Upper lobe of left lung (tissue), 4 donors: ENCODE data around the gene FTL.

Source experiments
- EP300 ChIP-seq, 4 donors: sonication (generic); formaldehyde crosslinking; IDR thresholded peaks; one replicate each; pipeline ENCODE4 v1.5.1; 2017; ENCODE audit warnings: antibody characterized with exemption in 4 of 4, control low read depth in 2 of 4
- POLR2A ChIP-seq, 4 donors: fragments of 450-650 bp; IDR thresholded peaks; one replicate each; pipeline ENCODE4 v1.5.1; 2016 to 2017; ENCODE audit warnings: antibody characterized with exemption in 4 of 4, mild to moderate bottlenecking in 2 of 4
- POLR2AphosphoS5 ChIP-seq, 2 donors: sonication (generic); formaldehyde crosslinking; IDR thresholded peaks; one replicate each; pipeline ENCODE4 v1.5.1; 2017; ENCODE audit warnings: antibody characterized with exemption in 2 of 2
- TF ChIP-seq, protein P1 (sequence below), 6 experiments: fragments of 450-650 bp in 4 of 6; fragments of 200-600 bp in 2 of 6; sonication (generic) in 2 of 6; IDR thresholded peaks; one replicate each; pipeline ENCODE4 v1.5.1; 2016 to 2019; ENCODE audit warnings: antibody characterized with exemption in 6 of 6

DNA sequence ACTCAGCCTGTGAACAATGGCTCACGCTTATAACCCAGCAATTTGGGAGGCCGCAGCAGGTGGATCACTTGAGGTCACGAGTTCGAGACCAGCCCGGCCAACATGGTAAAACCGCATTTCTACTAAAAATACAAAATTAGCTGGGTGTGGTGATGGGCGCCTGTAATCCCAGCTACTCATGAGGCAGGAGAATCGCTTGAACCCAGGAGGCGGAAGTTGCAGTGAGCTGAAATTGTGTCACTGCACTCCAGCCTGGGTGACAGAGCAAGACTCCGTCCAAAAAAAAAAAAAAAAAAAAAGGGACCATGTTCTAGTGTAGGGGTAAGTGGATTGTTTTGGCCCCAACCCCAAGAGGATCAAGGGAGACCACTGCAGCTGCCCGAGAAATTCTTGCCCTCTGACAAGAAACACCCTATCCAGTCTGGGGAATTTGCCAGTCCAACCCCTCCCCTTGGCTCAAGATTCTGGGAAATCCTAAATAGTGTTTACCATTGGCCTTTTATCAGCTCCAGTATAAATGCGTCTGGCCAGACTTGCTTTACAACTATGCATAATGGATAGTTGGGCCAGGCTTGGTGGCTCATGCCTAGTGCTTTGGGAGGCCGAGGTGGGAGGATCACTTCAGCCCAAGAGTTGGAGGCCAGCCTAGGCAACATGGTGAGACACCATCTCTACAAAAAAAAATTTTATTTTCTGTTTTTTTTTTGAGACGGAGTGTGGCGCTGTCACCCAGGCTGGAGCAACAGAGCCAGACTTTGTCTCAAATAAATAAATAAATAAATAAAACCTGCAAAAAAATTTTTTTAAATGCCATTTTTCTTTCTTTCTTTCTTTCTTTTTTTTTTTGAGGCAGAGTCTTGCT lies 36.7 kb upstream of the FTL start:
- TF ChIP-seq, protein P1, sequence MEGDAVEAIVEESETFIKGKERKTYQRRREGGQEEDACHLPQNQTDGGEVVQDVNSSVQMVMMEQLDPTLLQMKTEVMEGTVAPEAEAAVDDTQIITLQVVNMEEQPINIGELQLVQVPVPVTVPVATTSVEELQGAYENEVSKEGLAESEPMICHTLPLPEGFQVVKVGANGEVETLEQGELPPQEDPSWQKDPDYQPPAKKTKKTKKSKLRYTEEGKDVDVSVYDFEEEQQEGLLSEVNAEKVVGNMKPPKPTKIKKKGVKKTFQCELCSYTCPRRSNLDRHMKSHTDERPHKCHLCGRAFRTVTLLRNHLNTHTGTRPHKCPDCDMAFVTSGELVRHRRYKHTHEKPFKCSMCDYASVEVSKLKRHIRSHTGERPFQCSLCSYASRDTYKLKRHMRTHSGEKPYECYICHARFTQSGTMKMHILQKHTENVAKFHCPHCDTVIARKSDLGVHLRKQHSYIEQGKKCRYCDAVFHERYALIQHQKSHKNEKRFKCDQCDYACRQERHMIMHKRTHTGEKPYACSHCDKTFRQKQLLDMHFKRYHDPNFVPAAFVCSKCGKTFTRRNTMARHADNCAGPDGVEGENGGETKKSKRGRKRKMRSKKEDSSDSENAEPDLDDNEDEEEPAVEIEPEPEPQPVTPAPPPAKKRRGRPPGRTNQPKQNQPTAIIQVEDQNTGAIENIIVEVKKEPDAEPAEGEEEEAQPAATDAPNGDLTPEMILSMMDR (IDR thresholded peaks at IDR 0.05), result no peak
- no peak for TF ChIP-seq POLR2A (IDR thresholded peaks at IDR 0.05)
- TF ChIP-seq POLR2AphosphoS5 (IDR thresholded peaks at IDR 0.05), result peak; percentile 22 to 54
- peak in 1 of 4 donors; percentile 83 for TF ChIP-seq EP300 (IDR thresholded peaks at IDR 0.05)
